SU-DHL-6 (cell line): ENCODE measurements around the gene IL22.

Experiments
- EZH2phosphoT487 ChIP-seq: fragments of 200-600 bp; sonication (generic), shearing (Covaris generic); conservative IDR thresholded peaks from 2 replicates; pipeline ENCODE4 v1.6.1; 2018; ENCODE audit warnings: mild to moderate bottlenecking, antibody characterized with exemption, low read length, moderate library complexity, mixed read lengths
- TF ChIP-seq, protein P1 (sequence below): fragments of 200-600 bp; sonication (generic); IDR thresholded peaks from one replicate; pipeline ENCODE4 v1.5.1; 2017; ENCODE audit warnings: antibody characterized with exemption, mild to moderate bottlenecking, low read length, moderate library complexity; ENCODE audit not compliant: insufficient read depth, poor library complexity, severe bottlenecking

- TF ChIP-seq, protein P1, sequence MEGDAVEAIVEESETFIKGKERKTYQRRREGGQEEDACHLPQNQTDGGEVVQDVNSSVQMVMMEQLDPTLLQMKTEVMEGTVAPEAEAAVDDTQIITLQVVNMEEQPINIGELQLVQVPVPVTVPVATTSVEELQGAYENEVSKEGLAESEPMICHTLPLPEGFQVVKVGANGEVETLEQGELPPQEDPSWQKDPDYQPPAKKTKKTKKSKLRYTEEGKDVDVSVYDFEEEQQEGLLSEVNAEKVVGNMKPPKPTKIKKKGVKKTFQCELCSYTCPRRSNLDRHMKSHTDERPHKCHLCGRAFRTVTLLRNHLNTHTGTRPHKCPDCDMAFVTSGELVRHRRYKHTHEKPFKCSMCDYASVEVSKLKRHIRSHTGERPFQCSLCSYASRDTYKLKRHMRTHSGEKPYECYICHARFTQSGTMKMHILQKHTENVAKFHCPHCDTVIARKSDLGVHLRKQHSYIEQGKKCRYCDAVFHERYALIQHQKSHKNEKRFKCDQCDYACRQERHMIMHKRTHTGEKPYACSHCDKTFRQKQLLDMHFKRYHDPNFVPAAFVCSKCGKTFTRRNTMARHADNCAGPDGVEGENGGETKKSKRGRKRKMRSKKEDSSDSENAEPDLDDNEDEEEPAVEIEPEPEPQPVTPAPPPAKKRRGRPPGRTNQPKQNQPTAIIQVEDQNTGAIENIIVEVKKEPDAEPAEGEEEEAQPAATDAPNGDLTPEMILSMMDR: no peak
- TF ChIP-seq EZH2phosphoT487: no peak
Measured at GRCh38 chr12:68225576-68226476, 27.6 kb downstream of the IL22 start, which contains the start of gene IL26.
